D721Med (cell line): ENCODE measurements around the gene PRXL2A.

Experiments used
- DNase-seq: peaks from one replicate; pipeline ENCODE4 v3.0.0; 2011; ENCODE audit warnings: low spot score; ENCODE audit not compliant: insufficient read length
- FAIRE-seq: peaks from 2 replicates; lab custom pipeline; 2011; peaks lifted over from hg19 to GRCh38; lab: Jason Lieb, UNC
- CTCF ChIP-seq: IDR thresholded peaks from 2 replicates; pipeline ENCODE4 v1.5.1; 2012; ENCODE audit warnings: mild to moderate bottlenecking, control low read depth; ENCODE audit not compliant: insufficient read depth; ENCODE audit errors: missing control alignments

Gene PRXL2A

GRCh38 chr10:80452069-80452468, 43.7 kb downstream of the PRXL2A start:
- no peak for DNase-seq
- FAIRE-seq: no peak
- no peak for TF ChIP-seq CTCF

GRCh38 chr10:80452640-80453039, 44.3 kb downstream of the PRXL2A start:
- TF ChIP-seq CTCF: no peak
- FAIRE-seq (no peak), DNase-seq (no peak)

GRCh38 chr10:80453056-80453841, 44.9 kb downstream of the PRXL2A start:
- no peak for FAIRE-seq
- no peak for TF ChIP-seq CTCF
- DNase-seq: no peak

- no peak for FAIRE-seq
Measured at GRCh38 chr10:80453842-80454512, 45.6 kb downstream of the PRXL2A start, which contains the start of gene TSPAN14. Gene TSPAN14, plus strand, starts transcription at chr10:80454310. Its CDS starts 34,924 bp downstream, at chr10:80489234.

GRCh38 chr10:80454513-80455460, 46.4 kb downstream of the PRXL2A start:
- no peak for TF ChIP-seq CTCF
- no peak for DNase-seq
- no peak for FAIRE-seq

More at GRCh38 chr10:80453842-80454512, 45.6 kb downstream of the PRXL2A start, which contains the start of gene TSPAN14:
- peak; percentile 88 for DNase-seq
- no peak for TF ChIP-seq CTCF

GRCh38 chr10:80455461-80456349, 47.4 kb downstream of the PRXL2A start:
- FAIRE-seq: no peak
- TF ChIP-seq CTCF: no peak

More at GRCh38 chr10:80455461-80456349, 47.4 kb downstream of the PRXL2A start:
- no peak for DNase-seq
